Femur (tissue), 1 donor: ENCODE measurements around the gene TMEM150B.
A peak's percentile ranks its signal among the peaks of the same experiment; 100 is the strongest.

Experiments used
- DNase-seq: peaks from one replicate; pipeline ENCODE4 v3.0.0-alpha.2; 2017

TMEM150B gene

GRCh38 chr19:55304279-55304978 is 20.7 kb downstream of the TMEM150B start:
- DNase-seq, result no peak

- DNase-seq, result no peak
Observed at GRCh38 chr19:55303477-55303876, 21.7 kb downstream of the TMEM150B start.

GRCh38 chr19:55302318-55302703 is 22.8 kb downstream of the TMEM150B start:
- no peak for DNase-seq

- DNase-seq, result peak; percentile 93
Observed at GRCh38 chr19:55301459-55302317, 23.5 kb downstream of the TMEM150B start.

- DNase-seq, result no peak
Observed at GRCh38 chr19:55300886-55301458, 24.2 kb downstream of the TMEM150B start.

- DNase-seq, result no peak
Observed at GRCh38 chr19:55299991-55300390, 25.1 kb downstream of the TMEM150B start.

- no peak for DNase-seq
Observed at GRCh38 chr19:55297267-55297666, 27.9 kb downstream of the TMEM150B start.

- no peak for DNase-seq
Observed at GRCh38 chr19:55289117-55289796, 35.9 kb downstream of the TMEM150B start.

GRCh38 chr19:55287361-55288079 is 37.6 kb downstream of the TMEM150B start:
- DNase-seq, result no peak

GRCh38 chr19:55285229-55285890 is 39.8 kb downstream of the TMEM150B start:
- no peak for DNase-seq

GRCh38 chr19:55284405-55285058 is 40.6 kb downstream of the TMEM150B start:
- no peak for DNase-seq

GRCh38 chr19:55283548-55284377 is 41.4 kb downstream of the TMEM150B start, which contains the start of gene BRSK1:
Gene BRSK1, plus strand, starts transcription at chr19:55283997. Its CDS starts 446 bp downstream, at chr19:55284443.
- peak; percentile 87 for DNase-seq

GRCh38 chr19:55279770-55280643 is 45.1 kb downstream of the TMEM150B start, which contains the start of gene HSPBP1:
Gene HSPBP1, minus strand, starts transcription at chr19:55280110. Its CDS starts 502 bp downstream, at chr19:55279608.
- DNase-seq, result peak; percentile 94

- DNase-seq, result no peak
Observed at GRCh38 chr19:55279340-55279739, 45.8 kb downstream of the TMEM150B start.

GRCh38 chr19:55278391-55279135 is 46.6 kb downstream of the TMEM150B start:
- DNase-seq, result no peak

- no peak for DNase-seq
Observed at GRCh38 chr19:55277494-55277893, 47.6 kb downstream of the TMEM150B start.

- no peak for DNase-seq
Observed at GRCh38 chr19:55276720-55277430, 48.3 kb downstream of the TMEM150B start.
